Common myeloid progenitor, CD34-positive (primary cell): ENCODE measurements around the gene CCDC192.

Source experiments
- CTCF ChIA-PET: fragments of 350-600 bp; sonication (Branson Sonifier 250); formaldehyde crosslinking; loops from one replicate; lab custom pipeline; 2021; ENCODE audit warnings: antibody characterized with exemption; lab: Charles Lee
- POLR2A ChIA-PET: fragments of 350-600 bp; sonication (Branson Sonifier 250); formaldehyde crosslinking; loops from one replicate; lab custom pipeline; 2021; ENCODE audit warnings: antibody characterized with exemption; lab: Charles Lee
- DNase-seq, 3 donors: peaks; one replicate each; pipeline versions ENCODE4 v3.0.0 to v3.0.0-alpha.2; 2013
- H3K27ac ChIP-seq, 2 experiments: 1 replicate in 1 of 2; 2 replicates in 1 of 2; pipeline ENCODE4 v1.7.0; 2013; ENCODE audit warnings: inconsistent platforms in 2 of 2, low read length in 2 of 2, mild to moderate bottlenecking in 2 of 2, low read depth in 1 of 2, moderate library complexity in 1 of 2; ENCODE audit not compliant: severe bottlenecking in 2 of 2, insufficient read depth in 1 of 2, poor library complexity in 1 of 2
- H3K27me3 ChIP-seq, 5 experiments: replicated peaks in 2 of 5; 1 replicate in 3 of 5; 2 replicates in 2 of 5; pipeline versions ENCODE4 v1.6.1 to v1.7.0; 2013; ENCODE audit warnings: low read length in 4 of 5, mild to moderate bottlenecking in 2 of 5, moderate library complexity in 2 of 5, inconsistent platforms in 1 of 5; ENCODE audit not compliant: insufficient read depth in 5 of 5, control insufficient read depth in 4 of 5
- H3K36me3 ChIP-seq, 4 experiments: 1 replicate in 2 of 4; 2 replicates in 2 of 4; pipeline versions ENCODE4 v1.6.1 to v1.7.0; 2013; ENCODE audit warnings: low read length in 3 of 4, control low read depth in 1 of 4, mild to moderate bottlenecking in 1 of 4; ENCODE audit not compliant: control insufficient read depth in 4 of 4, insufficient read depth in 4 of 4
- H3K4me1 ChIP-seq, 4 experiments: 1 replicate in 3 of 4; 2 replicates in 1 of 4; pipeline versions ENCODE4 v1.6.1 to v1.7.1; 2013; ENCODE audit warnings: low read length in 3 of 4, mild to moderate bottlenecking in 3 of 4, control low read depth in 1 of 4, inconsistent platforms in 1 of 4, moderate library complexity in 1 of 4; ENCODE audit not compliant: control insufficient read depth in 4 of 4, insufficient read depth in 4 of 4; ENCODE audit errors: control extremely low read depth in 1 of 4
- H3K4me3 ChIP-seq, 7 experiments: 1 replicate in 4 of 7; 2 replicates in 3 of 7; pipeline versions ENCODE4 v1.5.1 to v1.7.0; 2013; ENCODE audit warnings: mild to moderate bottlenecking in 7 of 7, low read length in 6 of 7, moderate library complexity in 6 of 7, inconsistent platforms in 2 of 7, low read depth in 2 of 7, control low read depth in 1 of 7; ENCODE audit not compliant: insufficient read depth in 4 of 7, control insufficient read depth in 1 of 7; ENCODE audit errors: extremely low read depth in 1 of 7
- H3K9me3 ChIP-seq, 5 experiments: 1 replicate in 4 of 5; 2 replicates in 1 of 5; pipeline versions ENCODE4 v1.6.1 to v1.7.1; 2013; ENCODE audit warnings: low read length in 4 of 5, mild to moderate bottlenecking in 2 of 5, inconsistent platforms in 1 of 5, low read depth in 1 of 5, moderate library complexity in 1 of 5; ENCODE audit not compliant: control insufficient read depth in 4 of 5, insufficient read depth in 2 of 5; ENCODE audit errors: control extremely low read depth in 1 of 5
- WGBS: methylation state at CpG from one replicate; pipeline ENCODE4 v1.1.5; 2013; ENCODE audit not compliant: insufficient coverage; 5-methylcytosine and 5-hydroxymethylcytosine counted together

CCDC192 gene

GRCh38 chr5:127951791-127952190 is 248.6 kb downstream of the CCDC192 start:
- WGBS = 100% methylated on average over 2 of the region's 4 CpGs
- CTCF ChIA-PET = no interaction called here
- H3K27me3 ChIP-seq = no peaks in the 10 kb centered on the region
- POLR2A ChIA-PET = no interaction called here
- no peak for DNase-seq
- H3K4me1 ChIP-seq = no peaks in the 10 kb centered on the region
- H3K9me3 ChIP-seq = peaks cover 0 to 3% (median 0%) of the 10 kb centered on the region in 5 experiments
- H3K27ac ChIP-seq = no peak overlapping the region
- no peaks in the 10 kb centered on the region for H3K36me3 ChIP-seq
- H3K4me3 ChIP-seq = no peak overlapping the region

DNA sequence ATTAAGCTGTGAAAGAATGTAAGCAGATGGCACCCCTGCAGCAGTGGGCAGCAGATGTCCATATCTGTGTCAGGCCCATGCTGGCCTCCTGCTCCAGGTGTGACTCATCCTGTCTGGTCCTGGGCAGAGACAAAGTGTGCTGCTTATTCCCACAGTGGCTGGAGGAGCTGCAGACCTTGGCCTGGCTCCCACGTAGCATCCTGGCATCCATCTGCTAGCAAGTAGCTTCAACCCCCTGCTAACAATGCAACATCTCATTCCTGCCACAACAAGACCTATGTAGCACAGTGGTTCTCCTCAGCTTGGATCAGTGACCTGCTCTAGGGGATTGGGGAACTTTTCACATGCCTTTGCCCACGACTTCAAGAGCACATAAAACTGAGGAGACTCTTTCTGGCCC is 254.0 kb downstream of the CCDC192 start:
- Histone ChIP-seq H3K27me3 (no peaks in the 10 kb centered on the region), H3K27ac (no peak overlapping the region), H3K9me3 (peaks cover 0 to 3% (median 0%) of the 10 kb centered on the region in 5 experiments), H3K36me3 (no peaks in the 10 kb centered on the region), H3K4me1 (peaks cover 13 to 25% (median 20%) of the 10 kb centered on the region in 4 experiments), H3K4me3 (no peak overlapping the region)
- ChIA-PET CTCF (interaction anchor here (2.3 kb wide), 1 partner anchor 16 kb away, joined by 5 read pairs; no protein-coding TSS in a partner anchor), POLR2A (no interaction called here)
- 50% methylated on average over 2 of the region's 2 CpGs for WGBS
- no peak for DNase-seq

- DNase-seq = no peak
- Histone ChIP-seq H3K4me1 (peaks cover 13 to 25% (median 20%) of the 10 kb centered on the region in 4 experiments), H3K27ac (no peak overlapping the region), H3K9me3 (peaks cover 0 to 3% (median 0%) of the 10 kb centered on the region in 5 experiments), H3K4me3 (no peak overlapping the region), H3K36me3 (no peaks in the 10 kb centered on the region), H3K27me3 (no peaks in the 10 kb centered on the region)
- ChIA-PET CTCF (interaction anchor here (2.3 kb wide), 1 partner anchor 16 kb away, joined by 5 read pairs; no protein-coding TSS in a partner anchor), POLR2A (interaction anchor here (0.8 kb wide), 1 partner anchor 19 kb away, joined by 5 read pairs; no protein-coding TSS in a partner anchor)
Observed at GRCh38 chr5:127957701-127958239, 254.6 kb downstream of the CCDC192 start.

DNA sequence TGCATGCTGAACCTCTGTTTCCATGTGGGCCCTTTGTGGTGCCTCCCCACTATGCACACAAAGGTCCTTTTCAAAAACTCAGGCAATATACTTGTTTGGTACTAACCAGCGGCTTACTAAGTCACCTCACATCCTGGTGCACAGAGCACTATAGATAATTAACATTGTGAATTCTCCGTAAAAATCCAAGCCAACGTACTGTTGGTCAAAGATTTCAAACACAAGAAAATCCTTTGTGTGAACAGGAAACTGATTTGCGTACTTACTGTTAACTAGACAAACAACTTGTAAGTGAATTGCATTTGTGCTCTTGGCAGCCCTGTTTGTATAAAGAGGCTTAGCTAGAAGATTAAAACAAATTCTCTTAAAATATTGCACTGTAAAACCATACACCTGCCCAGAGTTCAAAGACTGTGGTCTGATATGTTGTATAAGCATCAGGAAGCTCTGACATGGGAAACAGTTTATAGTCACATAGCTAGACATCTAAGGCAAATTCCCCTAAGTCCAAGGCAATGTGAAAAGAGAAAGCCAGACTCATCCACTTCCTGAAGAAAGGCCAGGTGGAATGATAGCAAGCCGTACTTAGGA is 255.3 kb downstream of the CCDC192 start:
- WGBS = 98% methylated on average over 5 of the region's 5 CpGs
- POLR2A ChIA-PET = interaction anchor here (0.8 kb wide), 1 partner anchor 19 kb away, joined by 5 read pairs; no protein-coding TSS in a partner anchor
- peaks cover 13 to 25% (median 20%) of the 10 kb centered on the region in 4 experiments for H3K4me1 ChIP-seq
- H3K27ac ChIP-seq = no peak overlapping the region
- peaks cover 0 to 3% (median 0%) of the 10 kb centered on the region in 5 experiments for H3K9me3 ChIP-seq
- DNase-seq = no peak
- CTCF ChIA-PET = interaction anchor here (2.3 kb wide), 1 partner anchor 17 kb away, joined by 5 read pairs; no protein-coding TSS in a partner anchor
- no peaks in the 10 kb centered on the region for H3K27me3 ChIP-seq
- H3K36me3 ChIP-seq = no peaks in the 10 kb centered on the region
- H3K4me3 ChIP-seq = no peak overlapping the region

GRCh38 chr5:127959152-127959764 is 256.1 kb downstream of the CCDC192 start:
- H3K36me3 ChIP-seq = no peaks in the 10 kb centered on the region
- no peaks in the 10 kb centered on the region for H3K27me3 ChIP-seq
- ChIA-PET POLR2A (interaction anchor here (0.6 kb wide), 1 partner anchor 140 kb away, joined by 3 read pairs; no protein-coding TSS in a partner anchor), CTCF (interaction anchor here (0.6 to 0.9 kb wide), 3 partner anchors 26 to 123 kb away, joined by 3 read pairs; no protein-coding TSS in a partner anchor)
- no peak overlapping the region for H3K27ac ChIP-seq
- DNase-seq = peak; percentile 25 to 65 (median 64)
- no CpG with 5 or more reads among the region's 3 CpGs for WGBS
- H3K4me1 ChIP-seq = peaks cover 13 to 25% (median 20%) of the 10 kb centered on the region in 4 experiments
- peaks cover 0 to 3% (median 0%) of the 10 kb centered on the region in 5 experiments for H3K9me3 ChIP-seq
- no peak overlapping the region for H3K4me3 ChIP-seq

GRCh38 chr5:127960270-127960691 is 257.1 kb downstream of the CCDC192 start:
- H3K36me3 ChIP-seq = peaks cover 0 to 2% (median 0%) of the 10 kb centered on the region in 4 experiments
- 100% methylated on average over 1 of the region's 1 CpG for WGBS
- CTCF ChIA-PET = interaction anchor here (1.0 kb wide), 1 partner anchor 21 kb away, joined by 3 read pairs; no protein-coding TSS in a partner anchor

More at GRCh38 chr5:127960270-127960691, 257.1 kb downstream of the CCDC192 start:
- peak in 2 of 3 donors; percentile 4 to 28 for DNase-seq
- no peak overlapping the region for H3K27ac ChIP-seq
- no peaks in the 10 kb centered on the region for H3K27me3 ChIP-seq
- H3K4me3 ChIP-seq = no peak overlapping the region
- POLR2A ChIA-PET = no interaction called here
- H3K4me1 ChIP-seq = peaks cover 13 to 25% (median 20%) of the 10 kb centered on the region in 4 experiments
- peaks cover 0 to 1% (median 0%) of the 10 kb centered on the region in 5 experiments for H3K9me3 ChIP-seq
